Measurements from ENCODE around the gene CKAP2L.

Gene CKAP2L

DNA sequence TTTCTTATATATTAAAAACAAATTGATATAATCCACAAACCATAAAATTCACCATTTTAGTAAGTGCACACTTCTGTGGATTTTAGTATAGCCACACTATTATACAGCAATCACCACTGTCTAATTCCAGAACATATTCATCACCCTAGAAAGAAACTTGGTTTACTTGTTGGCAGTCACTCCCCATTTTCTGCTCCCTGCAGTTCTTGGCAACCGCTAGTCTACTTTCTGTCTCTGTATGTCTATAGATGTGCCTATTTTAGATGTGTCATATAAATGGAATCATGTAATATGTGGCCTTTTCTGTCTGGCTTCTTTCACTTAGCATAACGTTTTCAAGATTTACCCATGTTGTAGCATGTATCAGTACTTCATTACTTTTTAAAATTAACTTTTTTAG lies 5.7 kb downstream of the CKAP2L start (continued):
- TF ChIP-seq, protein P1, sequence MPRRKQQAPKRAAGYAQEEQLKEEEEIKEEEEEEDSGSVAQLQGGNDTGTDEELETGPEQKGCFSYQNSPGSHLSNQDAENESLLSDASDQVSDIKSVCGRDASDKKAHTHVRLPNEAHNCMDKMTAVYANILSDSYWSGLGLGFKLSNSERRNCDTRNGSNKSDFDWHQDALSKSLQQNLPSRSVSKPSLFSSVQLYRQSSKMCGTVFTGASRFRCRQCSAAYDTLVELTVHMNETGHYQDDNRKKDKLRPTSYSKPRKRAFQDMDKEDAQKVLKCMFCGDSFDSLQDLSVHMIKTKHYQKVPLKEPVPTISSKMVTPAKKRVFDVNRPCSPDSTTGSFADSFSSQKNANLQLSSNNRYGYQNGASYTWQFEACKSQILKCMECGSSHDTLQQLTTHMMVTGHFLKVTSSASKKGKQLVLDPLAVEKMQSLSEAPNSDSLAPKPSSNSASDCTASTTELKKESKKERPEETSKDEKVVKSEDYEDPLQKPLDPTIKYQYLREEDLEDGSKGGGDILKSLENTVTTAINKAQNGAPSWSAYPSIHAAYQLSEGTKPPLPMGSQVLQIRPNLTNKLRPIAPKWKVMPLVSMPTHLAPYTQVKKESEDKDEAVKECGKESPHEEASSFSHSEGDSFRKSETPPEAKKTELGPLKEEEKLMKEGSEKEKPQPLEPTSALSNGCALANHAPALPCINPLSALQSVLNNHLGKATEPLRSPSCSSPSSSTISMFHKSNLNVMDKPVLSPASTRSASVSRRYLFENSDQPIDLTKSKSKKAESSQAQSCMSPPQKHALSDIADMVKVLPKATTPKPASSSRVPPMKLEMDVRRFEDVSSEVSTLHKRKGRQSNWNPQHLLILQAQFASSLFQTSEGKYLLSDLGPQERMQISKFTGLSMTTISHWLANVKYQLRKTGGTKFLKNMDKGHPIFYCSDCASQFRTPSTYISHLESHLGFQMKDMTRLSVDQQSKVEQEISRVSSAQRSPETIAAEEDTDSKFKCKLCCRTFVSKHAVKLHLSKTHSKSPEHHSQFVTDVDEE (CRISPR knock-in tag; IDR thresholded peaks at IDR 0.05), result no peak
- no peak for TF ChIP-seq ARNTL (CRISPR knock-in tag; IDR thresholded peaks at IDR 0.05; ENCODE audit: borderline replicate concordance, low read depth)

DNA sequence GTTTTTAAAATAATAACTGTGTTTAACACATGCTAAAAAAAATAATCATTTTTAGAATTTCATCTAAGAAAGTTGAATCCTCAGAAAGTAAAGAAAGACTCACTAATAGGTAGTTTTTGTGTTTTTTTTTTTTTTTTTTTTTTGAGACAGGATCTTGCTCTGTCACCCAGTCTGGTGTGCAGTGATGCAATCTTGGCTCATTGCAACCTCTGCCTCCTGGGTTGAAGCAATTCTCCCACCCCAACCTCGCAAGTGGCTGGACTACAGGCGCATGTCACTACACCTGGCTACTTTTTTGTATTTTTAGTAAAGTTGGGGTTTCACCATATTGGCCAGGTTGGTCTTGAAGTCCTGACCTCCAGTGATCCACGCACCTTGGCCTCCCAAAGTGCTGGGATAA lies 7.1 kb downstream of the CKAP2L start:
- TF ChIP-seq GLIS3 (CRISPR knock-in tag; IDR thresholded peaks at IDR 0.05), result no peak
- no peak for TF ChIP-seq CSRNP3 (CRISPR knock-in tag; IDR thresholded peaks at IDR 0.05)
- TF ChIP-seq OSR1 (CRISPR knock-in tag; IDR thresholded peaks at IDR 0.05), result no peak
- no peak for TF ChIP-seq ZFP30 (CRISPR knock-in tag; IDR thresholded peaks at IDR 0.05)
- TF ChIP-seq ESRRG (CRISPR knock-in tag; IDR thresholded peaks at IDR 0.05), result no peak
- no peak for TF ChIP-seq TCF4 (CRISPR knock-in tag; IDR thresholded peaks at IDR 0.05; ENCODE audit: borderline replicate concordance)
- TF ChIP-seq, protein P1 (CRISPR knock-in tag; IDR thresholded peaks at IDR 0.05), result no peak
- no peak for TF ChIP-seq ZC3H10 (CRISPR knock-in tag; IDR thresholded peaks at IDR 0.05)
- no peak for TF ChIP-seq SNAI2 (CRISPR knock-in tag; IDR thresholded peaks at IDR 0.05)
- TF ChIP-seq CSDC2 (CRISPR knock-in tag; IDR thresholded peaks at IDR 0.05), result no peak
- TF ChIP-seq ISL1 (CRISPR knock-in tag; IDR thresholded peaks at IDR 0.05), result no peak
- no peak for TF ChIP-seq ARNTL (CRISPR knock-in tag; IDR thresholded peaks at IDR 0.05; ENCODE audit: borderline replicate concordance, low read depth)
- TF ChIP-seq ZNF565 (CRISPR knock-in tag; conservative IDR thresholded peaks at IDR 0.05; ENCODE audit: low read depth), result no peak
- no peak for TF ChIP-seq ZFP3 (CRISPR knock-in tag; IDR thresholded peaks at IDR 0.05)
- no peak for TF ChIP-seq PATZ1 (CRISPR knock-in tag; IDR thresholded peaks at IDR 0.05; ENCODE audit: borderline replicate concordance)
- no peak for TF ChIP-seq ZNF70 (CRISPR knock-in tag; IDR thresholded peaks at IDR 0.05)
- no peak for TF ChIP-seq CREB5 (CRISPR knock-in tag; IDR thresholded peaks at IDR 0.05; ENCODE audit: low read depth)
- TF ChIP-seq POU6F1 (CRISPR knock-in tag; IDR thresholded peaks at IDR 0.05; ENCODE audit: borderline replicate concordance, low read depth), result no peak
- TF ChIP-seq ZNF8 (CRISPR knock-in tag; IDR thresholded peaks at IDR 0.05), result no peak
- TF ChIP-seq TOX (CRISPR knock-in tag; IDR thresholded peaks at IDR 0.05; ENCODE audit: borderline replicate concordance), result no peak
- ATAC-seq, result no peak
